CD14-positive monocyte (primary cell): Measurements from ENCODE around the gene XRCC5. TPM values are rescaled to one million over a fixed set of nuclear protein-coding genes. Genes with fewer than 3 reads are reported as not detected.

ENCODE experiments used
- DNase-seq, 3 donors: peaks; one replicate each; pipeline ENCODE4 v3.0.0-alpha.2; 2011 to 2022
- H2AFZ ChIP-seq: 2 replicates; pipeline ENCODE4 v1.6.0; 2012; ENCODE audit warnings: mild to moderate bottlenecking, low read depth, low read length, inconsistent platforms; ENCODE audit not compliant: insufficient read depth, poor library complexity, severe bottlenecking
- H3K27ac ChIP-seq, 2 donors: 1 replicate in 1 of 2; 2 replicates in 1 of 2; pipeline ENCODE4 v1.5.1; 2012 to 2013; ENCODE audit warnings: low read length in 2 of 2, control low read depth in 1 of 2, inconsistent platforms in 1 of 2, low read depth in 1 of 2, mild to moderate bottlenecking in 1 of 2
- H3K27me3 ChIP-seq, 2 donors: one replicate each; pipeline versions ENCODE4 v1.6.0 to v1.6.1; 2011 to 2013; ENCODE audit warnings: low read length in 2 of 2; ENCODE audit not compliant: control insufficient read depth in 2 of 2, insufficient read depth in 2 of 2
- H3K36me3 ChIP-seq, 2 donors: replicated peaks in 1 of 2; 1 replicate in 1 of 2; 2 replicates in 1 of 2; pipeline versions ENCODE4 v1.5.1 to v1.6.1; 2012 to 2013; ENCODE audit warnings: low read length in 2 of 2, control low read depth in 1 of 2, inconsistent platforms in 1 of 2, mild to moderate bottlenecking in 1 of 2; ENCODE audit not compliant: insufficient read depth in 2 of 2, control insufficient read depth in 1 of 2
- H3K4me1 ChIP-seq, 2 donors: 1 replicate in 1 of 2; 2 replicates in 1 of 2; pipeline versions ENCODE4 v1.5.1 to v1.6.1; 2012 to 2013; ENCODE audit warnings: low read length in 2 of 2, control low read depth in 1 of 2, inconsistent platforms in 1 of 2, mild to moderate bottlenecking in 1 of 2, moderate library complexity in 1 of 2; ENCODE audit not compliant: insufficient read depth in 2 of 2, control insufficient read depth in 1 of 2
- H3K4me2 ChIP-seq: replicated peaks from 2 replicates; pipeline ENCODE3; 2012; ENCODE audit warnings: low read length, moderate library complexity, mild to moderate bottlenecking; ENCODE audit not compliant: poor library complexity, severe bottlenecking; ENCODE audit errors: extremely low read depth
- H3K4me3 ChIP-seq, 3 experiments: fragments of 200-600 bp in 1 of 3; sonication (generic) in 1 of 3; replicated peaks in 1 of 3; 1 replicate in 2 of 3; 2 replicates in 1 of 3; pipeline ENCODE4 v1.5.1; 2011 to 2013; ENCODE audit warnings: low read length in 3 of 3, mild to moderate bottlenecking in 3 of 3, control low read depth in 2 of 3, low read depth in 2 of 3, inconsistent platforms in 1 of 3, moderate library complexity in 1 of 3
- H3K79me2 ChIP-seq: 2 replicates; pipeline ENCODE4 v1.6.0; 2012; ENCODE audit warnings: mild to moderate bottlenecking, control low read depth, inconsistent platforms, low read length, moderate library complexity; ENCODE audit not compliant: insufficient read depth
- H3K9ac ChIP-seq: 2 replicates; pipeline ENCODE4 v1.6.0; 2017; ENCODE audit warnings: low read length, mild to moderate bottlenecking; ENCODE audit not compliant: insufficient read depth, poor library complexity, severe bottlenecking
- H3K9me3 ChIP-seq, 2 donors: replicated peaks in 1 of 2; 1 replicate in 1 of 2; 2 replicates in 1 of 2; pipeline versions ENCODE4 v1.5.1 to v1.6.1; 2012 to 2013; ENCODE audit warnings: low read length in 2 of 2, control low read depth in 1 of 2; ENCODE audit not compliant: control insufficient read depth in 1 of 2, insufficient read depth in 1 of 2
- H4K20me1 ChIP-seq: 2 replicates; pipeline ENCODE4 v1.6.0; 2012; ENCODE audit warnings: mild to moderate bottlenecking, low read length, control low read depth, moderate library complexity; ENCODE audit not compliant: insufficient read depth
- H3K27ac Mint-ChIP-seq, 7 donors: one replicate each; pipeline ENCODE4 v1.8.0; 2020; ENCODE audit warnings: mild to moderate bottlenecking in 7 of 7, mixed read lengths in 7 of 7, moderate library complexity in 6 of 7, inconsistent platforms in 2 of 7
- H3K27me3 Mint-ChIP-seq, 3 donors: one replicate each; pipeline ENCODE4 v1.8.0; 2021 to 2022; ENCODE audit warnings: low read depth in 3 of 3, mild to moderate bottlenecking in 3 of 3, mixed read lengths in 3 of 3, moderate library complexity in 3 of 3, inconsistent platforms in 1 of 3
- H3K36me3 Mint-ChIP-seq, 2 donors: one replicate each; pipeline ENCODE4 v1.8.0; 2020; ENCODE audit warnings: mixed read lengths in 2 of 2, inconsistent platforms in 1 of 2, mild to moderate bottlenecking in 1 of 2
- H3K4me1 Mint-ChIP-seq: one replicate; pipeline ENCODE4 v1.8.0; 2020; ENCODE audit warnings: mild to moderate bottlenecking, mixed read lengths
- H3K4me3 Mint-ChIP-seq, 2 donors: one replicate each; pipeline ENCODE4 v1.8.0; 2020; ENCODE audit warnings: mild to moderate bottlenecking in 2 of 2, mixed read lengths in 2 of 2, moderate library complexity in 1 of 2
- H3K9me3 Mint-ChIP-seq, 7 donors: one replicate each; pipeline ENCODE4 v1.8.0; 2020 to 2022; ENCODE audit warnings: mixed read lengths in 7 of 7, mild to moderate bottlenecking in 6 of 7, moderate library complexity in 6 of 7, inconsistent platforms in 2 of 7
- CTCF ChIP-seq: fragments of 200-600 bp; IDR thresholded peaks from one replicate; pipeline ENCODE4 v1.8.0; 2022; ENCODE audit warnings: antibody characterized with exemption, mild to moderate bottlenecking
- WGBS: methylation state at CpG from one replicate; pipeline ENCODE4 v1.1.5; 2013; ENCODE audit warnings: missing lambda C conversion rate; ENCODE audit not compliant: insufficient coverage; 5-methylcytosine and 5-hydroxymethylcytosine counted together
- intact Hi-C, 2 donors: fragments of 100-400 bp; cut with micrococcal nuclease; formaldehyde crosslinking; loops; one replicate each; pipeline versions ENCODE4 v1.15.0 to v1.15.1; 2023
- polyA plus RNA-seq, 3 donors: library from polyadenylated mRNA; depleted of rRNA in 1 of 3; unstranded in 2 of 3; stranded (reverse) in 1 of 3; fragments of 300-500 nt in 2 of 3; fragments of >200 nt in 1 of 3; fragmentation: Illumina TruSeq in 2 of 3; gene quantifications; 1 replicate in 2 of 3; 2 replicates in 1 of 3; pipeline ENCODE4 v1.2.3, GENCODE V29; 2012 to 2021

Gene XRCC5
- polyA plus RNA-seq, 3 donors: 55.3 to 281 (median 258) TPM

GRCh38 chr2:216107320-216107719 is 1.8 kb upstream of the XRCC5 start:
- H3K9me3 Mint-ChIP-seq: peaks cover 0 to 4% (median 0%) of the 10 kb centered on the region in 7 donors
- peaks cover 0 to 4% (median 3%) of the 10 kb centered on the region in 3 donors for H3K27me3 Mint-ChIP-seq
- Histone ChIP-seq H3K4me1 (peaks cover 19 to 22% of the 10 kb centered on the region in 2 donors), H2AFZ (peak overlapping the region; percentile 48), H3K9me3 (no peaks in the 10 kb centered on the region), H3K27ac (no peak overlapping the region), H3K9ac (no peak overlapping the region), H3K79me2 (peaks cover 32% of the 10 kb centered on the region), H3K4me3 (no peak overlapping the region), H3K27me3 (no peaks in the 10 kb centered on the region), H4K20me1 (peaks cover 13% of the 10 kb centered on the region), H3K4me2 (no peak overlapping the region), H3K36me3 (peaks cover 12 to 14% of the 10 kb centered on the region in 2 donors)
- no peak for TF ChIP-seq CTCF
- no peak overlapping the region for H3K4me3 Mint-ChIP-seq
- intact Hi-C loops: no loop called here
- peaks cover 29% of the 10 kb centered on the region for H3K4me1 Mint-ChIP-seq
- DNase-seq: no peak
- H3K27ac Mint-ChIP-seq: no peak overlapping the region
- peaks cover 14 to 17% of the 10 kb centered on the region in 2 donors for H3K36me3 Mint-ChIP-seq
- 100% methylated on average over 2 of the region's 8 CpGs for WGBS

- no peak overlapping the region for H3K27ac ChIP-seq
- peaks cover 15 to 18% of the 10 kb centered on the region in 2 donors for H3K36me3 Mint-ChIP-seq
- intact Hi-C loops: no loop called here
- H3K27me3 Mint-ChIP-seq: peaks cover 0 to 4% (median 3%) of the 10 kb centered on the region in 3 donors
- peaks cover 29% of the 10 kb centered on the region for H3K4me1 Mint-ChIP-seq
- H3K4me2 ChIP-seq: no peak overlapping the region
- no peak overlapping the region for H3K4me3 ChIP-seq
- no peak overlapping the region for H3K9ac ChIP-seq
- H3K36me3 ChIP-seq: peaks cover 13 to 19% of the 10 kb centered on the region in 2 donors
- no peaks in the 10 kb centered on the region for H3K9me3 ChIP-seq
- WGBS: 93% methylated on average over 5 of the region's 13 CpGs
- H2AFZ ChIP-seq: peak overlapping the region; percentile 48
- peaks cover 0 to 4% (median 0%) of the 10 kb centered on the region in 7 donors for H3K9me3 Mint-ChIP-seq
- H3K4me1 ChIP-seq: peaks cover 19 to 22% of the 10 kb centered on the region in 2 donors
- H3K79me2 ChIP-seq: peaks cover 37% of the 10 kb centered on the region
- DNase-seq: no peak
- no peak overlapping the region for H3K4me3 Mint-ChIP-seq
- H4K20me1 ChIP-seq: peaks cover 18% of the 10 kb centered on the region
- no peak for TF ChIP-seq CTCF
- H3K27me3 ChIP-seq: no peaks in the 10 kb centered on the region
- H3K27ac Mint-ChIP-seq: peak overlapping the region in 1 of 7 donors; percentile 21
Measured at GRCh38 chr2:216107760-216108159, 1.4 kb upstream of the XRCC5 start.
